GM12891 (cell line): ENCODE data around the gene ABCB6.
A peak's percentile ranks its signal among the peaks of the same experiment; 100 is the strongest.

ENCODE experiments used
- DNase-seq: peaks from one replicate; pipeline ENCODE4 v3.0.0; 2011; ENCODE audit warnings: low spot score; ENCODE audit not compliant: insufficient read length
- FAIRE-seq: peaks from 2 replicates; lab custom pipeline; 2011; peaks lifted over from hg19 to GRCh38; lab: Jason Lieb, UNC
- PAX5 ChIP-seq: IDR thresholded peaks from 2 replicates; pipeline ENCODE4 v1.6.1; 2011; ENCODE audit warnings: low read length, moderate library complexity, mild to moderate bottlenecking; ENCODE audit not compliant: insufficient read depth, severe bottlenecking
- POLR2A ChIP-seq: IDR thresholded peaks from 2 replicates; pipeline ENCODE4 v1.6.1; 2011; ENCODE audit warnings: low read depth, low read length, control low read depth
- POLR2AphosphoS5 ChIP-seq: IDR thresholded peaks from 2 replicates; pipeline ENCODE4 v1.6.1; 2011; ENCODE audit warnings: low read depth, low read length, control low read depth
- POU2F2 ChIP-seq: IDR thresholded peaks from 2 replicates; pipeline ENCODE4 v1.6.1; 2011; ENCODE audit warnings: low read depth, mild to moderate bottlenecking, control low read depth, low read length, moderate library complexity
- SPI1 ChIP-seq: IDR thresholded peaks from 2 replicates; pipeline ENCODE4 v1.6.1; 2011; ENCODE audit warnings: low read depth, low read length, control low read depth
- TAF1 ChIP-seq: IDR thresholded peaks from 2 replicates; pipeline ENCODE4 v1.6.1; 2011; ENCODE audit warnings: low read depth, low read length, control low read depth

Gene ABCB6

DNA sequence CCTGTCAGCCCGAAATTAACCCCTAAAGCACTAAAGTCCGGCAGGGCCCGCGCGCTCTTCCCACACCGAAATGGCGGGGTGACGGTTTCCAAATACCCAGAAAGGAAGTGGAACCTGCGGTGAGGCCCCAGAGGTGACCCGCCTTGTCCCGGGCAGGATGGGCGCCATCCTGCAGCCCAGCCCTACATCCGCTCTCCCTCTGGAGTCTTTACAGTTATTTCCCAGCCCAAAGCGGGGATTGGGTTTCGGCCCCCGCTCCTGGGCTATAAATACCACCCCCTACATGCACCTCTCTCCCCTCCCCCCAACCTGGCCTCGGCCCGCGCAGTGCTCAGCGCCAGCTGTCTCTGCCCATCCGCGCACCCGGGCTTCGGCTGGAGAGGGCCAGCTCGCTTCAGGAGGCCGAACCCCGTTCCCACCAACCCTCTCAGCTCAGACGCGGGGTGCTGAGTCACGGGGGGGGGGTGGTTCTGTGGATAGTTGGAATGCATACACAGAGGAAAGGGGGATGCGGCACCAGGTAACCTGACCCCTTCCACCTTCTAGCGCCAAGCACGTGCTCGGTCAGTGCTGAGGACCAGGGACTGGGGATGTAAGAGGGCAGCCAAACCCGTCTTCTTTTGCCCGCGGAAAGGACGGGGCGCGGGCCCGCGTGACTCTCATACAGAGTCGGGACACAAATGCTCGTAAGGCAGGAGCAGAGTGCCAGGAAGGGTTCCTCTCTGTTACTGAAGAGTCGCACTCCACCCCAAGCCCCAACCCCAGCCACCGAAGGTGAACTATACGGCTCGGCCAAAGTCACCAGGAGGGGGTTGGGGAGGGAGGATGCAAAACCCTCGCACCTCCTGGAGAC, 34.4 kb upstream of the ABCB6 start, which contains the start of gene TUBA4B:
TSS of gene TUBA4B (plus strand) at position 344 of the 853 bp plus-strand sequence. CDS start at position 509, 165 bp downstream.
- TF ChIP-seq PAX5 (no peak), POU2F2 (peak; percentile 57; the same call in 1 of the 2 replicates), TAF1 (no peak), SPI1 (peak; percentile 89), POLR2A (no peak), POLR2AphosphoS5 (no peak)
- DNase-seq = no peak
- FAIRE-seq = no peak

DNA sequence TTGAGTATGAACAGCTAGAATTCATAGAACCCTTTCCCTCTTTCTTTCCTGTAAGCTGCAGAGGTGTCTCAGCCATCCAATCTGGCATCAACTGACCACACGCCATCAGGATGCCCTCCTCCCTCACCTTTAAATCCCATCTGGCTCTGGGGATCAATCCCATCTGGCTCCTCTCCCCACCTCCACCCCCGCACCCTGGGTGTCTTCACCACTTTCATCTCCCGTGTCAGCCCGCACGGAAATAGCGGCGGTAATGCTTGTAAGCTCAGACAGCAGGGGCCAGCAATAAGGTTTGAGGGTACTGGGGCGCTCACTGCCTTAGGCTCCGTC, 33.8 kb upstream of the ABCB6 start:
- no peak for FAIRE-seq
- no peak for TF ChIP-seq PAX5
- no peak for TF ChIP-seq SPI1
- no peak for TF ChIP-seq POU2F2
- TF ChIP-seq POLR2A = no peak
- TF ChIP-seq TAF1 = no peak
- TF ChIP-seq POLR2AphosphoS5 = no peak

DNA sequence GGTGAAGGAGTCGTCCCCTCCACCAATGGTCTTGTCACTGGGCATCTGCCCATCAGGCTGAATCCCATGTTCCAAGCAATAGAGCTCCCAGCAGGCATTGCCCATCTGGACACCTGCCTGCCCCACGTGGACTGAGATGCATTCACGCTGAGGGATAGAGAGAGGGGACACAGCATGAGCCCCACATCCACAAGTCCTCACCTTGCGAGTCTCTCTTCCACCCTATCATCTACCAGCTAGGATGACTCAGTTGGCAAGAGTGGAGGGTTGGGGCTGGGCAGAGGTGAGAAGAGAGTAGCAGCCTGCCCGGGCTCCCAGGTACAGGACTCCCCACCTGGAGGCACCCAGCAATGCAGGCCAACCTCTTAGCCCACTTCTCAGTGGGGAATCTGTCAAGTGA, 33.3 kb upstream of the ABCB6 start:
- DNase-seq (no peak), FAIRE-seq (peak; percentile 60)
- no peak for TF ChIP-seq SPI1
- TF ChIP-seq POU2F2 = no peak
- TF ChIP-seq POLR2A = no peak
- TF ChIP-seq PAX5 = no peak
- TF ChIP-seq POLR2AphosphoS5 = no peak
- no peak for TF ChIP-seq TAF1

More for the DNA sequence above, 33.8 kb upstream of the ABCB6 start:
- no peak for DNase-seq

DNA sequence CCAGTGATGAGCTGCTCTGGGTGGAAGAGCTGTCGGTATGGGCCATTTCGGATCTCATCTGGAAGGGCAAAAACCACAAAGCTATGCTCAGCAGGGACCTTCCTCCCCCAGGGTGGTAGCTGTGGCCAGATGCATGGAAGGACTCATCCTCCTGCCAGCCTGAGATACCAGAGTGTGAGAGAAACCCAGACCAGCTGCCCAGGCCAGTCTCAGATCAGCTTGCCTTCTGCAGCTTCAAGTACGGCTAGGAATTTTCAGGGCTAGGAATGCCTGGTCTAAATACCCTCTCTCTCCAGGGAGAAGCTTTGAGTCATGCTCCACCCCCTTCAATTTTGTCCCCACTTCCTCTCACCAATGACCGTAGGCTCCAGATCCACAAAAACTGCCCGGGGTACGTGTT, 32.9 kb upstream of the ABCB6 start:
- TF ChIP-seq SPI1 (0 out of 2 replicates have a peak, but pooled peaks have one; percentile 17), PAX5 (no peak), TAF1 (no peak), POLR2A (no peak), POU2F2 (no peak), POLR2AphosphoS5 (no peak)
- FAIRE-seq (no peak), DNase-seq (no peak)

DNA sequence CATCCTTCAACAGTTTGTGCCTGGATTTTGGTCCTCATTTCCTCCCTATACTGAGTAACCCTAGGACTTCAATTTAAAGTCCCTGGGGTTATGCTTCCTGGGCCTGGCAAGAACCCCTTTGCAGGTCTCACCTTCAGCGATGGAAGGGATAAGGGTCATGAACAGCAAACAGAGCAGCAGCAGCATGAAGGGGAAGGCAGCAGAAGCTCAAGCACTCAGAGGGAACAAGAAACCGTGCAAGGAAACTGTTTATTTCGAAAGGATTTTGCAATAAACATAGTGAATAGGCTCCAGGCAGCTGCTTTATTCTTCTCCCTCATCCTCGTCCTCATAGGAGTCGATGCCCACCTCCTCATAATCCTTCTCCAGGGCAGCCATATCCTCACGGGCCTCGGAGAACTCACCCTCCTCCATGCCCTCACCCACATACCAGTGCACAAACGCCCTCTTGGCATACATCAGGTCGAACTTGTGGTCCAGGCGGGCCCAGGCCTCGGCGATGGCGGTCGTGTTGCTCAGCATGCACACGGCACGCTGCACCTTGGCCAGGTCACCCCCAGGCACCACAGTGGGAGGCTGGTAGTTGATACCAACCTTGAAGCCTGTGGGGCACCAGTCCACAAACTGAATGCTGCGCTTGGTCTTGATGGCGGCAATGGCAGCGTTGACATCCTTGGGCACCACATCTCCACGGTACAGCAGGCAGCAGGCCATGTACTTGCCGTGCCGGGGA, 31.5 kb upstream of the ABCB6 start:
- TF ChIP-seq TAF1 = no peak
- TF ChIP-seq POU2F2 = no peak
- TF ChIP-seq SPI1 = no peak
- no peak for TF ChIP-seq PAX5
- DNase-seq (no peak), FAIRE-seq (no peak)

DNA sequence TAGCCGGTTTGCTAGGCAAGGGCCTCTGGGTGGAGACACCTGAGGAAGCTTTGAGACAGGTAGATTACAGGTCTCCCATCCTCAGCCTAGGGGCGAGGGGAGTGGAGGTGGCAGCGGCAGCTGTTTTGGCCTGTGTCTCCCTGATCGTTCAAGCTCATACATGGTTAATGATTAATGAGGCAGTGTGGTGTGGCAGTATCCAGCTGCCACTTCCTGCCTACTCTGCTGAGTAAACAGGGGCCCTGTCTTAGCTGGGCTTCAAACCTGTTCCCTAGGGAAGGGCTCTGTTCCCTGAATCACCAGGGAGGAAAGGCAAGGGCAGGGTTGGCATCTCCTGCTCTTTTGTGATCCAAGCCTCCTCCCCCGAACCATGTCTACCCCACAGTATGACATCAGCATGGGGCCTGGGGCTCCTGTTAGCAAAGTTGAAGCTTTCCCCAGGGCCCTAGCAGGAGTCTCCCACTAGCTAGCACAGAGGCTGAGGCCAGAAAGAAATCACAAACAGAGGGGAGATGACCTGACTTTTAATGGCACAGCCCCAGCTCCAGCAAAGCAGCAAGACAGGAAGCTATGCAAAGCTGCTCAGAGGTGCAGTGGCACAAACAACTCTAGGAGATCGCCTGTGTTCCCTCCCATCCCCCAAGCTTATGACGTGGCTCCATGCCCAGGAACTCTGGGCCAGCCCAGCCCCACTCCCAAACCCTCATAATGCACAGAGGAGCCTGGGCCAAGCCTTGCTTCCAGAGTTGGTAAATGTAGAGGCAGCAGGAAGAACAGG, 30.6 kb upstream of the ABCB6 start:
- DNase-seq (no peak), FAIRE-seq (peak; percentile 71)
- TF ChIP-seq POU2F2 = peak; percentile 8
- TF ChIP-seq PAX5 = no peak

DNA sequence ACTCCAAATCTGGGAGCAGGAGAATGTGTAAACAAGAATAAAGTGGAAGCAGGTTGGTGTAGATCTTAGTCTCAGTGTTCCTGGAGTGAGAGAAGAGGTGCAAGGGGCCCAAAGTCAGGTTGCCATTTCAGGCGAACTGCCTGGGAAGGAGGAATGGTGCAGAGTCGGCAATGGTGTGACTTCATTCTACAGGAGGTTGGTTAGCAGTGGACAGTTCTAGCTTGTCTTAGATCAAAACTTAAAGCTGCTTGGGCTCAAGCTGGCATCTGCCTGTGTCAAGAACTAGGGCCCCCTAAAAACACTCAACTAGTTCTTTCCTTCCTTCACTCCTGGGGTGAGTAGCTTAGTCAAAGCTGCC, 30.1 kb upstream of the ABCB6 start:
- DNase-seq = no peak
- TF ChIP-seq POLR2A (no peak), TAF1 (no peak), POU2F2 (no peak), POLR2AphosphoS5 (no peak), PAX5 (no peak), SPI1 (no peak)
- no peak for FAIRE-seq

DNA sequence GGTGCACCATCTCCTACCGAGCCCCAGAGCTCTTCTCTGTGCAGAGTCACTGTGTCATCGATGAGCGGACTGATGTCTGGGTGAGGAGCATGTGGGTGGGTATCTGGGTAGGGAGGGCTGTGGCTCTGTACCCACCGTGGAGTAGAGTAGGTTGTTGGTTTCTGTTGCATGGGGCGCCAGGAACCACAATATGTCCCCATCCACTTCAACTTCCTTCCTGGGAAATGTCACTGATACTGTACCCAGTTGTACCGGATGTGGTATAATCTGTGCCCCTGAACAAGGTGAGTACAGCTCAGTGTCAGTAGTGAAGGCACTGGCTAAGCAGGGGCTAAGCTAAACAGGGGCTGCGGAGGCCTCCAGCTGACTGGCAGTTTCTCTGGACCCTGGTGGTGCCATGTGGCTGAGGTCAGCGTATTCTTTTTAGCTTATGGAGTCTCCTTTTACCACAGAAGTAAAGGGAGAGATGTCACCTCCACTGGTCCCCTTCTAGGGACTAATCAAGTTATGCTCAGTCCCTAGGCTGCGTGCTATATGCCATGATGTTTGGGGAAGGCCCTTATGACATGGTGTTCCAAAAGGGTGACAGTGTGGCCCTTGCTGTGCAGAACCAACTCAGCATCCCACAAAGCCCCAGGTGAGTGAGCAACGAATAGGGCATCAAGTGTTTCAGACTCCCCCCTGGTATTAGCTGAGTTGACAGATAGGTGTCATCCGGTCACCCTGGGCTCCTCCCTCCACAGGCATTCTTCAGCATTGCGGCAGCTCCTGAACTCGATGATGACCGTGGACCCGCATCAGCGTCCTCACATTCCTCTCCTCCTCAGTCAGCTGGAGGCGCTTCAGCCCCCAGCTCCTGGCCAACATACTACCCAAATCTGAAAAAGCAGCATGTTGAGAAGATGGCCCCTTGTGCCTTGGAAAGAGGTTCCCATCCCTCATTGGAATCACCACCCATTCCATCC, 29.2 kb upstream of the ABCB6 start:
- TF ChIP-seq TAF1 = no peak
- no peak for TF ChIP-seq POLR2A
- no peak for TF ChIP-seq POLR2AphosphoS5
- TF ChIP-seq PAX5 = no peak
- no peak for TF ChIP-seq POU2F2
- TF ChIP-seq SPI1 = no peak
- peak; percentile 16 for FAIRE-seq

DNA sequence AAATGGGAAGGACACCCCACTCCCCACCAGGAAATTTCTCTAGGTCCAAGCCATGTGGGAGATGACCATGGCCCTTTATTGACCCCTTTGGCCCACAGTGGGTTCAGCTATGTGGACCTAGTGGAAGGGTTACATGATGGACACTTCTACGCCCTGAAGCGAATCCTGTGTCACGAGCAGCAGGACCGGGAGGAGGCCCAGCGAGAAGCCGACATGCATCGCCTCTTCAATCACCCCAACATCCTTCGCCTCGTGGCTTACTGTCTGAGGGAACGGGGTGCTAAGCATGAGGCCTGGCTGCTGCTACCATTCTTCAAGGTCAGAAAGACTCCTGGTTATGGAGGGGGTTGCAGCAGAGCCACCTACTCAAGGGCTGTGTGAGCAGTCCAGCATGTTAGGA, 27.8 kb upstream of the ABCB6 start:
- FAIRE-seq (no peak), DNase-seq (no peak)
- TF ChIP-seq SPI1 (no peak), POLR2AphosphoS5 (no peak), POLR2A (no peak), PAX5 (no peak), POU2F2 (no peak), TAF1 (no peak)

More for the DNA sequence above, 29.2 kb upstream of the ABCB6 start:
- DNase-seq = no peak
